ENCODE measurements around the gene CDH24. TPM values are rescaled to one million over a fixed set of nuclear protein-coding genes. Genes with fewer than 3 reads are reported as not detected.

Gene CDH24
- total RNA-seq, 1 donor from 2014 or later = 15.0 TPM

- DNase-seq (ENCODE audit: low spot score) = no peak
- H3K9ac ChIP-seq = no peak overlapping the region
- Mint-ChIP-seq H3K27me3 (ENCODE audit: insufficient read depth, low read depth) (peaks cover 4% of the 10 kb centered on the region), H3K4me1 (peaks cover 19% of the 10 kb centered on the region), H3K36me3 (peaks cover 34% of the 10 kb centered on the region), H3K9me3 (no peaks in the 10 kb centered on the region), H3K27ac (no peak overlapping the region), H3K4me3 (no peak overlapping the region)
- H3K9me3 ChIP-seq (ENCODE audit: low read depth) = no peaks in the 10 kb centered on the region
- no peak overlapping the region for H2AFZ ChIP-seq (replicated peaks)
- TF ChIP-seq EZH2 (IDR thresholded peaks at IDR 0.05) = no peak
- no peak for TF ChIP-seq CTCF (IDR thresholded peaks at IDR 0.05)
- TF ChIP-seq EZH2phosphoT487 (IDR thresholded peaks at IDR 0.05) = no peak
- peaks cover 92% of the 10 kb centered on the region for H3F3A ChIP-seq (ENCODE audit: low read depth)
- H3K79me2 ChIP-seq (ENCODE audit: low read depth) = peaks cover 50% of the 10 kb centered on the region
- no peak overlapping the region for H3K4me3 ChIP-seq
- no peaks in the 10 kb centered on the region for H3K27me3 ChIP-seq
- H3K27ac ChIP-seq = peak overlapping the region; percentile 54
- H3K4me1 ChIP-seq = peaks cover 11% of the 10 kb centered on the region
- peaks cover 35% of the 10 kb centered on the region for H3K36me3 ChIP-seq
- H4K20me1 ChIP-seq (ENCODE audit: low read depth) = peaks cover 85% of the 10 kb centered on the region
- no peak overlapping the region for H3K4me2 ChIP-seq
Measured at GRCh38 chr14:23062002-23062401, 4.7 kb upstream of the CDH24 start.

DNA sequence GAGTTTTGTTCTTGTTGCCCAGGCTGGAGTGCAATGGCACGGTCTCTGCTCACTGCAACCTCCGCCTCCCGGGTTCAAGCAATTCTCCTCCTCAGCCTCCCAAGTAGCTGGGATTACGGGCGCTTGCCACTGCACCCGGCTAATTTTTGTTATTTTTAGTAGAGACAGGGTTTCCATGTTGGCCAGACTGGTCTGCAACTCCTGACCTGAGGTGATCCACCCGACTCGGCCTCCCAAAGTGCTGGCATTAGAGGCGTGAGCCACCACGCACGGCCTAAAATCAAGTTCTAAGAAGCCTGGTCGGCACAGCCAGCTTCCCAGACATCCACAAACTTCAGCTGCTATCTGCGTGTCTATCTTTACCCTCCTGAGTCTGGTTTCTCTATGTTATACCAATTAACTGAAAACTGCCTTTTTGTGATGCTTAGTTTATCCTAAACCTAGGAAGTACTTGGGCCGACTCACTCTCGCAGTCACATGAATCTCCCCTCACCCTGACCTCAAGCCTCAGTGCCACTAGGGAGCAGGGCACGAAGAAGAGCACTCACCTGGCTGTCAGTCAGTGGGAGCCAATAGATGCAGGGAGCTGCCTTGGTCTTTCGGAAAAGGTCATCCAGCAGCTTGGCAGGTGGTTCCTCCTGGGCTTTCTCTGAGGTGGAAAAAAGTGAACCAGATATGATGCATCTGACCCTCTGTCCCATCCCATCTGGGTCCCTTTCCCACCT is 3.4 kb upstream of the CDH24 start:
- no peak overlapping the region for H2AFZ ChIP-seq (replicated peaks)
- H3K4me1 Mint-ChIP-seq = peaks cover 24% of the 10 kb centered on the region
- peaks cover 40% of the 10 kb centered on the region for H3K79me2 ChIP-seq (ENCODE audit: low read depth)
- H4K20me1 ChIP-seq (ENCODE audit: low read depth) = peaks cover 78% of the 10 kb centered on the region
- peaks cover 4% of the 10 kb centered on the region for H3K27me3 Mint-ChIP-seq (ENCODE audit: insufficient read depth, low read depth)
- TF ChIP-seq EZH2 (IDR thresholded peaks at IDR 0.05) = no peak
- TF ChIP-seq CTCF (IDR thresholded peaks at IDR 0.05) = no peak
- no peak for TF ChIP-seq EZH2phosphoT487 (IDR thresholded peaks at IDR 0.05)
- no peaks in the 10 kb centered on the region for H3K27me3 ChIP-seq
- DNase-seq (ENCODE audit: low spot score) = no peak
- no peak overlapping the region for H3K27ac Mint-ChIP-seq
- H3K27ac ChIP-seq = no peak overlapping the region
- H3K9me3 Mint-ChIP-seq = no peaks in the 10 kb centered on the region
- no peak overlapping the region for H3K4me2 ChIP-seq
- H3K4me3 Mint-ChIP-seq = peak overlapping the region; percentile 24
- H3K36me3 Mint-ChIP-seq = peaks cover 29% of the 10 kb centered on the region
- no peaks in the 10 kb centered on the region for H3K9me3 ChIP-seq (ENCODE audit: low read depth)
- H3K36me3 ChIP-seq = peaks cover 33% of the 10 kb centered on the region
- no peak overlapping the region for H3K4me3 ChIP-seq
- H3K4me1 ChIP-seq = peaks cover 4% of the 10 kb centered on the region
- H3F3A ChIP-seq (ENCODE audit: low read depth) = peaks cover 79% of the 10 kb centered on the region
- H3K9ac ChIP-seq = no peak overlapping the region

- peak overlapping the region; percentile 6 for H3K27ac Mint-ChIP-seq
- peaks cover 22% of the 10 kb centered on the region for H3K4me1 Mint-ChIP-seq
- peaks cover 24% of the 10 kb centered on the region for H3K36me3 Mint-ChIP-seq
- no peak overlapping the region for H3K4me3 ChIP-seq
- H3K4me3 Mint-ChIP-seq = peak overlapping the region; percentile 8
- H4K20me1 ChIP-seq (ENCODE audit: low read depth) = peaks cover 69% of the 10 kb centered on the region
- H3K9me3 Mint-ChIP-seq = no peaks in the 10 kb centered on the region
- no peak for DNase-seq (ENCODE audit: low spot score)
- no peak overlapping the region for H3K9ac ChIP-seq
- H3K4me2 ChIP-seq = no peak overlapping the region
- peaks cover 4% of the 10 kb centered on the region for H3K27me3 Mint-ChIP-seq (ENCODE audit: insufficient read depth, low read depth)
- peaks cover 61% of the 10 kb centered on the region for H3F3A ChIP-seq (ENCODE audit: low read depth)
- peaks cover 22% of the 10 kb centered on the region for H3K36me3 ChIP-seq
- no peaks in the 10 kb centered on the region for H3K27me3 ChIP-seq
- no peaks in the 10 kb centered on the region for H3K9me3 ChIP-seq (ENCODE audit: low read depth)
- H3K27ac ChIP-seq = peak overlapping the region; percentile 41
- H2AFZ ChIP-seq (replicated peaks) = no peak overlapping the region
- H3K4me1 ChIP-seq = peaks cover 5% of the 10 kb centered on the region
- H3K79me2 ChIP-seq (ENCODE audit: low read depth) = peaks cover 26% of the 10 kb centered on the region
- no peak for TF ChIP-seq EZH2 (IDR thresholded peaks at IDR 0.05)
- no peak for TF ChIP-seq EZH2phosphoT487 (IDR thresholded peaks at IDR 0.05)
- TF ChIP-seq CTCF (IDR thresholded peaks at IDR 0.05) = no peak
Measured at GRCh38 chr14:23058654-23059504, 1.6 kb upstream of the CDH24 start.
